ENCODE data around the gene PHACTR2. TPM values are rescaled to one million over a fixed set of nuclear protein-coding genes. Genes with fewer than 3 reads are reported as not detected.
"Not testable (repeated sequence)": the region's sequence is repeated elsewhere in the genome, so short reads cannot be mapped to it uniquely, and the experiment has no call there.

Gene PHACTR2
- total RNA-seq, 1 experiment from 2014 or later, result 27.6 TPM

- ATAC-seq, result no peak
- H3K4me1 ChIP-seq (ENCODE audit: control insufficient read depth in 1 of 2, insufficient read depth in 2 of 2, low read length in 2 of 2), result no peaks in the 10 kb centered on the region
- H3K9me2 ChIP-seq (ENCODE audit: insufficient read depth), result no peaks in the 10 kb centered on the region
- no peaks in the 10 kb centered on the region for H3K27me3 ChIP-seq (ENCODE audit: insufficient read depth, low read length)
- H3K4me2 ChIP-seq (ENCODE audit: low read length), result no peak overlapping the region
- no peaks in the 10 kb centered on the region for H3K36me3 ChIP-seq (ENCODE audit: control insufficient read depth in 1 of 2, insufficient read depth in 2 of 2, low read length in 2 of 2)
- H3K9me3 ChIP-seq (ENCODE audit: control insufficient read depth in 1 of 2, insufficient read depth in 1 of 2, low read depth in 1 of 2, low read length in 2 of 2), result no peaks in the 10 kb centered on the region
- intact Hi-C loops (cut with micrococcal nuclease), result no loop called here
- no peaks in the 10 kb centered on the region for H3K79me2 ChIP-seq (ENCODE audit: insufficient read depth, low read length)
- POLR2A ChIA-PET, result no interaction called here
- no peak overlapping the region for H3K9ac ChIP-seq (ENCODE audit: low read length)
- RAD21 ChIA-PET (ENCODE audit: low non-redundant PET in 1 of 2, low total read pairs in 2 of 2, uncharacterized antibody in 2 of 2, unreplicated experiment in 2 of 2), result no interaction called here
- no peaks in the 10 kb centered on the region for H4K20me1 ChIP-seq (ENCODE audit: insufficient read depth)
- no peak overlapping the region for H3K27ac ChIP-seq (ENCODE audit: low read depth, low read length)
- no peak overlapping the region for H3K4me3 ChIP-seq (replicated peaks in 1 of 2; ENCODE audit: low read depth in 1 of 2, low read length in 2 of 2)
- no TSS peak for BruUV-seq (replicated peaks)
- no peak overlapping the region for H2AFZ ChIP-seq (ENCODE audit: low read depth, low read length, poor library complexity, severe bottlenecking)
- no peak for DNase-seq (ENCODE audit: low read depth, low spot score)
- TF ChIP-seq SRF (IDR thresholded peaks at IDR 0.05; ENCODE audit: low read depth) (no peak), CBX3 (IDR thresholded peaks at IDR 0.05; ENCODE audit: low read depth) (no peak)
- CTCF ChIA-PET, result no interaction called here
Measured at GRCh38 chr6:143629104-143630080, 48.4 kb upstream of the PHACTR2 start.

- H3K9me3 ChIP-seq (ENCODE audit: control insufficient read depth in 1 of 2, insufficient read depth in 1 of 2, low read depth in 1 of 2, low read length in 2 of 2); H3K36me3 ChIP-seq (ENCODE audit: control insufficient read depth in 1 of 2, insufficient read depth in 2 of 2, low read length in 2 of 2); H3K4me3 ChIP-seq (replicated peaks in 1 of 2; ENCODE audit: low read depth in 1 of 2, low read length in 2 of 2); H2AFZ ChIP-seq (ENCODE audit: low read depth, low read length, poor library complexity, severe bottlenecking); ATAC-seq; RAD21 ChIA-PET (ENCODE audit: low non-redundant PET in 1 of 2, low total read pairs in 2 of 2, uncharacterized antibody in 2 of 2, unreplicated experiment in 2 of 2); H3K27me3 ChIP-seq (ENCODE audit: insufficient read depth, low read length); H3K4me2 ChIP-seq (ENCODE audit: low read length); H3K79me2 ChIP-seq (ENCODE audit: insufficient read depth, low read length); H3K27ac ChIP-seq (ENCODE audit: low read depth, low read length); H3K9me2 ChIP-seq (ENCODE audit: insufficient read depth); BruUV-seq (replicated peaks); intact Hi-C loops (cut with micrococcal nuclease); CTCF ChIA-PET; DNase-seq (ENCODE audit: low read depth, low spot score); H3K4me1 ChIP-seq (ENCODE audit: control insufficient read depth in 1 of 2, insufficient read depth in 2 of 2, low read length in 2 of 2); H4K20me1 ChIP-seq (ENCODE audit: insufficient read depth); H3K9ac ChIP-seq (ENCODE audit: low read length); POLR2A ChIA-PET: not testable (repeated sequence)
Measured at GRCh38 chr6:143631196-143631595, 46.6 kb upstream of the PHACTR2 start.
